PC-3 (cell line): ENCODE measurements around the gene TRIP12. TPM values are rescaled to one million over a fixed set of nuclear protein-coding genes. Genes with fewer than 3 reads are reported as not detected.

Experiments used
- ATAC-seq: fragments of 200-7000 bp; cut with Tn5 transposase; 2 replicates; pipeline ENCODE4 v1.9.1; 2020; ENCODE audit warnings: mild to moderate bottlenecking, moderate library complexity
- BruUV-seq: library from RNA; stranded (reverse); fragments of 400-500 nt; replicated peaks from 2 replicates; lab custom pipeline; 2021; lab: Mats Ljungman, UMichigan
- CTCF ChIA-PET: fragments of 300-600 bp; sonication (Branson Sonifier 250); formaldehyde crosslinking; loops from one replicate; lab custom pipeline; 2022; ENCODE audit warnings: antibody characterized with exemption; lab: Charles Lee
- POLR2A ChIA-PET: fragments of 300-600 bp; sonication (Branson Sonifier 250); formaldehyde crosslinking; loops from one replicate; lab custom pipeline; 2022; ENCODE audit warnings: antibody characterized with exemption; ENCODE audit not compliant: unreplicated experiment; lab: Charles Lee
- DNase-seq: peaks from one replicate; pipeline ENCODE4 v3.0.0-alpha.2; 2015
- H2AFZ ChIP-seq: fragments of 300-600 bp; sonication (generic); 2 replicates; pipeline ENCODE4 v1.6.0; 2016; ENCODE audit warnings: antibody characterized with exemption, low read length
- H3F3A ChIP-seq: fragments of 300-600 bp; sonication (generic); one replicate; pipeline ENCODE4 v1.6.0; 2017; ENCODE audit warnings: antibody characterized with exemption, low read length, control low read depth, mild to moderate bottlenecking; ENCODE audit not compliant: unreplicated experiment
- H3K27ac ChIP-seq: fragments of 300-600 bp; sonication (generic); 2 replicates; pipeline ENCODE4 v1.5.1; 2016; ENCODE audit warnings: mild to moderate bottlenecking, low read length
- H3K27me3 ChIP-seq: fragments of 300-600 bp; sonication (generic); 2 replicates; pipeline ENCODE4 v1.6.1; 2016; ENCODE audit warnings: low read length, mixed read lengths
- H3K36me3 ChIP-seq: fragments of 300-600 bp; sonication (generic); 2 replicates; pipeline ENCODE4 v1.6.1; 2016; ENCODE audit warnings: low read depth, mixed run types, low read length, mixed read lengths
- H3K4me1 ChIP-seq: fragments of 300-600 bp; sonication (generic); 2 replicates; pipeline ENCODE4 v1.5.1; 2016; ENCODE audit warnings: low read length; ENCODE audit not compliant: insufficient read depth
- H3K4me2 ChIP-seq: fragments of 300-600 bp; sonication (generic); 2 replicates; pipeline ENCODE4 v1.6.0; 2016; ENCODE audit warnings: low read length
- H3K4me3 ChIP-seq: fragments of 300-600 bp; sonication (generic); 2 replicates; pipeline ENCODE4 v1.5.1; 2016; ENCODE audit warnings: mild to moderate bottlenecking, low read length, mixed read lengths
- H3K79me2 ChIP-seq: fragments of 300-600 bp; sonication (generic); 2 replicates; pipeline ENCODE4 v1.6.1; 2017; ENCODE audit warnings: low read length, mixed read lengths
- H3K9ac ChIP-seq: fragments of 300-600 bp; sonication (generic); 2 replicates; pipeline ENCODE4 v1.6.0; 2016; ENCODE audit warnings: mild to moderate bottlenecking, low read length
- H3K9me2 ChIP-seq: fragments of 300-600 bp; sonication (generic); replicated peaks from 2 replicates; pipeline ENCODE4 v1.6.1; 2016; ENCODE audit warnings: mixed run types, low read length, mixed read lengths
- H3K9me3 ChIP-seq: fragments of 300-600 bp; sonication (generic); 2 replicates; pipeline ENCODE4 v1.6.1; 2016; ENCODE audit warnings: low read length, mixed read lengths
- H4K20me1 ChIP-seq: fragments of 300-600 bp; sonication (generic); 2 replicates; pipeline ENCODE4 v1.6.1; 2016; ENCODE audit warnings: low read length, mixed read lengths
- EZH2 ChIP-seq: fragments of 300-600 bp; sonication (generic); IDR thresholded peaks from one replicate; pipeline ENCODE4 v1.6.1; 2017; ENCODE audit warnings: antibody characterized with exemption, mild to moderate bottlenecking, low read length; ENCODE audit not compliant: unreplicated experiment
- EZH2phosphoT487 ChIP-seq: fragments of 300-600 bp; sonication (generic); IDR thresholded peaks from 2 replicates; pipeline ENCODE4 v1.6.1; 2018; ENCODE audit warnings: mild to moderate bottlenecking, antibody characterized with exemption, low read length, borderline replicate concordance
- intact Hi-C: fragments of 100-400 bp; cut with micrococcal nuclease; formaldehyde crosslinking; loops from 2 replicates; pipeline ENCODE4 v1.9.0; 2023
- total RNA-seq: library from RNA; depleted of rRNA; stranded (reverse); fragments of >200 nt; gene quantifications from 2 replicates; pipeline ENCODE4 v1.2.3, GENCODE V29; 2014
- TF ChIP-seq, protein P1 (sequence below): fragments of 300-600 bp; sonication (generic); conservative IDR thresholded peaks from 2 replicates; pipeline ENCODE4 v1.5.1; 2017; ENCODE audit warnings: antibody characterized with exemption, low read depth, mild to moderate bottlenecking, low read length

The TRIP12 gene
- total RNA-seq, 1 experiment from 2014 or later = 113 TPM

DNA sequence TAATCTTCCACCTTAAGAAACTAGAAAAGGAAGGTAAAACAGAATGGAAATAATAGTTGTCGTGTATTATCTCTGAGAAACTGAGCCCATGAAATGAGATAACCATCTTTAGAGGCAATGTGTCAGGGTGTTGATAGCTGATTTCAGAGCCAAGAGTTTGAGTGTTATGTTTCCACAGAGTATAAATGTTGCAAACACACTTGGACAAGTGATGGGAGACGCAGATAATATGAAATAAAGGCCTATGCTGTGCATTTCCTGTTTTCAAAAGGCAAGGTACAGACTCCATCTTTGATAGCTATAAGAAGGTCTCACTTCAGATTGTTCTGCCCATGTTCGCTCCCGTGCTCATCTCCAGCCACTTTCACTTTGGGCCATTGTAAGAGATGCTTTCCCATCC is 181.5 kb downstream of the TRIP12 start:
- H3K4me3 ChIP-seq = no peak overlapping the region
- intact Hi-C loops = no loop called here
- no peak overlapping the region for H3K9ac ChIP-seq
- DNase-seq (no peak), ATAC-seq (no peak)
- ChIA-PET POLR2A (no interaction called here), CTCF (no interaction called here)
- no peaks in the 10 kb centered on the region for H3K4me1 ChIP-seq
- no peaks in the 10 kb centered on the region for H3K27me3 ChIP-seq
- no peaks in the 10 kb centered on the region for H3K79me2 ChIP-seq
- H3K36me3 ChIP-seq = no peaks in the 10 kb centered on the region
- peaks cover 13% of the 10 kb centered on the region; the same call in 1 of the 2 replicates for H3K9me3 ChIP-seq
- H4K20me1 ChIP-seq = no peaks in the 10 kb centered on the region
- H2AFZ ChIP-seq = no peak overlapping the region
- TF ChIP-seq, protein P1, sequence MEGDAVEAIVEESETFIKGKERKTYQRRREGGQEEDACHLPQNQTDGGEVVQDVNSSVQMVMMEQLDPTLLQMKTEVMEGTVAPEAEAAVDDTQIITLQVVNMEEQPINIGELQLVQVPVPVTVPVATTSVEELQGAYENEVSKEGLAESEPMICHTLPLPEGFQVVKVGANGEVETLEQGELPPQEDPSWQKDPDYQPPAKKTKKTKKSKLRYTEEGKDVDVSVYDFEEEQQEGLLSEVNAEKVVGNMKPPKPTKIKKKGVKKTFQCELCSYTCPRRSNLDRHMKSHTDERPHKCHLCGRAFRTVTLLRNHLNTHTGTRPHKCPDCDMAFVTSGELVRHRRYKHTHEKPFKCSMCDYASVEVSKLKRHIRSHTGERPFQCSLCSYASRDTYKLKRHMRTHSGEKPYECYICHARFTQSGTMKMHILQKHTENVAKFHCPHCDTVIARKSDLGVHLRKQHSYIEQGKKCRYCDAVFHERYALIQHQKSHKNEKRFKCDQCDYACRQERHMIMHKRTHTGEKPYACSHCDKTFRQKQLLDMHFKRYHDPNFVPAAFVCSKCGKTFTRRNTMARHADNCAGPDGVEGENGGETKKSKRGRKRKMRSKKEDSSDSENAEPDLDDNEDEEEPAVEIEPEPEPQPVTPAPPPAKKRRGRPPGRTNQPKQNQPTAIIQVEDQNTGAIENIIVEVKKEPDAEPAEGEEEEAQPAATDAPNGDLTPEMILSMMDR = no peak
- no TSS peak for BruUV-seq
- H3K4me2 ChIP-seq = no peak overlapping the region
- H3K9me2 ChIP-seq = no peaks in the 10 kb centered on the region
- H3K27ac ChIP-seq = no peak overlapping the region
- H3F3A ChIP-seq = no peaks in the 10 kb centered on the region

DNA sequence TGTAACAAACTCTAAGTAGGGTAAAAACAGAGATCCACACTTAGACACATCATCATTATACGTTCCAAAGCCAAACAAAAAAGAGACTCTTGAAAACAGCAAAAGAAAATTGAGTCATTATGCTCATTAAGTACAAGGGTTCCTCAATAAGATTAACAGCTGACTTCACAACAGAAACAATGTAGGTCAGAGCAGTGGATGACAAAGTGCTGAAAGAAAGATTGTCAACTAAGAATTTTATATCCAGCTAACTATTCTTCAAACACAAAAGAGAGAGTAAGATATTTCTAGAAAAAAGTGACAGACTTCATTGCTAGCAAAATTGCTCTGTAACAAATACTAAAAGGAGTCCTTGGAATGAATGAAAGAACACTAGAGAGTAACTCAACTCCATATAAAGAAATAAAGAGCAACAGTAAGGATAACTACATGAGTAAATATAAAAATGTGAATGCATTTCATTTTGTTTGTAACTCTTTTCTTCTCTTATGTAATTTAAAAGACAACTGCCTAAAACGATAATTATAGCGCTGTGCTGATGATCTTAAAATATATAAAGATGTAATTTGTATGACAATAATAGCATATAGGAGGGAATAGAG is 183.7 kb downstream of the TRIP12 start:
- Histone ChIP-seq H2AFZ (no peak overlapping the region), H3K27me3 (no peaks in the 10 kb centered on the region), H3K9me3 (peaks cover 13% of the 10 kb centered on the region; the same call in 1 of the 2 replicates), H3K9me2 (no peaks in the 10 kb centered on the region), H3K4me3 (no peak overlapping the region), H3K79me2 (no peaks in the 10 kb centered on the region), H4K20me1 (no peaks in the 10 kb centered on the region), H3K36me3 (no peaks in the 10 kb centered on the region), H3K4me1 (no peaks in the 10 kb centered on the region), H3F3A (no peaks in the 10 kb centered on the region), H3K9ac (no peak overlapping the region), H3K4me2 (no peak overlapping the region), H3K27ac (no peak overlapping the region)
- ChIA-PET CTCF (no interaction called here), POLR2A (interaction anchor here (0.6 kb wide), 1 partner anchor 8 kb away, joined by 6 read pairs; no protein-coding TSS in a partner anchor)
- ATAC-seq (no peak), DNase-seq (no peak)
- no TSS peak for BruUV-seq
- intact Hi-C loops = no loop called here
- TF ChIP-seq EZH2phosphoT487 = no peak
- TF ChIP-seq, protein P1 = no peak
- TF ChIP-seq EZH2 = no peak

DNA sequence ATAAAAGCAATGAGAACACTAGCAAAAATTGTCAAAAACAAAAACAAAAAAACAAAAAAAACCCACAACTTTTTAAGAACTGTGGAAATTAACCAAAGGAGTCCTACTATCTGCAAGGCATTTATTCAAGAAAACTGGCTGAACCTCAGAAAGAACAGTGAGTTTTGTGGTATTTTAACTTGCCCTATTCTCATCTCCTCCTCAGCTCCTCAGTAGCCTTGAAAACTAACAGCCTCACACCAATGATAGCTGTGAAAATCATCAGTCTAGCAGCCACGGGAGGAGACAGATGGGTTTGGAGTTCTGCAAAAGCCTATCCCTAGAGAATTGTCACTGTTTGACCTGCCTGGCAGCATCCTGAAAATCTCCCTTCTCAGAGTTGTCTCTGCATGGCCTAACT is 187.4 kb downstream of the TRIP12 start:
- no peaks in the 10 kb centered on the region for H3K9me2 ChIP-seq
- no peaks in the 10 kb centered on the region for H4K20me1 ChIP-seq
- TF ChIP-seq EZH2 (no peak), EZH2phosphoT487 (no peak)
- TF ChIP-seq, protein P1 = no peak
- no peaks in the 10 kb centered on the region for H3K27me3 ChIP-seq
- intact Hi-C loops = no loop called here
- H3K9me3 ChIP-seq = peaks cover 13% of the 10 kb centered on the region; the same call in 1 of the 2 replicates
- no peak overlapping the region for H3K27ac ChIP-seq
- no peaks in the 10 kb centered on the region for H3K36me3 ChIP-seq
- no peak overlapping the region for H3K4me3 ChIP-seq
- no peaks in the 10 kb centered on the region for H3K79me2 ChIP-seq
- H3K9ac ChIP-seq = no peak overlapping the region
- H3K4me2 ChIP-seq = no peak overlapping the region
- H2AFZ ChIP-seq = no peak overlapping the region
- H3K4me1 ChIP-seq = no peaks in the 10 kb centered on the region
- BruUV-seq = no TSS peak
- DNase-seq (no peak), ATAC-seq (no peak)
- H3F3A ChIP-seq = no peaks in the 10 kb centered on the region
- ChIA-PET CTCF (no interaction called here), POLR2A (no interaction called here)
